Epidermal melanocyte (primary cell): ENCODE results near the gene ADD3.

Experiments
- DNase-seq: peaks from one replicate; pipeline ENCODE4 v3.0.0; 2011; ENCODE audit warnings: low spot score; ENCODE audit not compliant: insufficient read length

The ADD3 gene

GRCh38 chr10:110002801-110003523 lies 4.8 kb upstream of the ADD3 start:
- no peak for DNase-seq

- no peak for DNase-seq
Measured at GRCh38 chr10:110003524-110003885, 4.3 kb upstream of the ADD3 start.

GRCh38 chr10:110005719-110006118 lies 2.1 kb upstream of the ADD3 start:
- no peak for DNase-seq

GRCh38 chr10:110006358-110007160 lies 1.2 kb upstream of the ADD3 start:
- no peak for DNase-seq

- DNase-seq = no peak
Measured at GRCh38 chr10:110007161-110007700, 553 bp upstream of the ADD3 start.

- no peak for DNase-seq
Measured at GRCh38 chr10:110008518-110009339, 945 bp downstream of the ADD3 start.

- DNase-seq = no peak
Measured at GRCh38 chr10:110009736-110010475, 2.1 kb downstream of the ADD3 start.

- DNase-seq = no peak
Measured at GRCh38 chr10:110010486-110011378, 2.9 kb downstream of the ADD3 start.

- no peak for DNase-seq
Measured at GRCh38 chr10:110011681-110012080, 3.9 kb downstream of the ADD3 start.

GRCh38 chr10:110013630-110014293 lies 6.0 kb downstream of the ADD3 start:
- no peak for DNase-seq

- no peak for DNase-seq
Measured at GRCh38 chr10:110016039-110016438, 8.3 kb downstream of the ADD3 start.

GRCh38 chr10:110017052-110017451 lies 9.3 kb downstream of the ADD3 start:
- DNase-seq = no peak

GRCh38 chr10:110017907-110018306 lies 10.1 kb downstream of the ADD3 start:
- no peak for DNase-seq

GRCh38 chr10:110020265-110020664 lies 12.5 kb downstream of the ADD3 start:
- no peak for DNase-seq

- no peak for DNase-seq
Measured at GRCh38 chr10:110022716-110023504, 15.1 kb downstream of the ADD3 start.

- no peak for DNase-seq
Measured at GRCh38 chr10:110023785-110024465, 16.1 kb downstream of the ADD3 start.

GRCh38 chr10:110029450-110029849 lies 21.7 kb downstream of the ADD3 start:
- DNase-seq = no peak
